Measurements from ENCODE around the gene PTPRN2.

PTPRN2 gene

GRCh38 chr7:157871681-157872080, 715.9 kb downstream of the PTPRN2 start:
- no peak overlapping the region for H3K4me3 ChIP-seq (ENCODE audit: low read depth, low read length)
- DNase-seq (ENCODE audit: low read depth), result no peak
- in situ Hi-C loops (cut with HindIII; ENCODE audit: low sequenced_read_pairs), result loop anchor here (5.0 kb wide), 1 partner anchor 49 kb away; no protein-coding TSS in a partner anchor
- no peak for TF ChIP-seq CTCF (IDR thresholded peaks at IDR 0.05; ENCODE audit: low read depth, low read length, missing control alignments)

- DNase-seq (ENCODE audit: low read depth), result no peak
- in situ Hi-C loops (cut with HindIII; ENCODE audit: low sequenced_read_pairs), result loop anchor here (5.0 kb wide), 1 partner anchor 48 kb away; no protein-coding TSS in a partner anchor
- H3K4me3 ChIP-seq (ENCODE audit: low read depth, low read length), result no peak overlapping the region
- no peak for TF ChIP-seq CTCF (IDR thresholded peaks at IDR 0.05; ENCODE audit: low read depth, low read length, missing control alignments)
These were observed 716.9 kb downstream of the PTPRN2 start for GRCh38 chr7:157870644-157871290.

- in situ Hi-C loops (cut with HindIII; ENCODE audit: low sequenced_read_pairs), result loop anchor here (5.0 kb wide), 1 partner anchor 47 kb away; no protein-coding TSS in a partner anchor
- no peak for TF ChIP-seq CTCF (IDR thresholded peaks at IDR 0.05; ENCODE audit: low read depth, low read length, missing control alignments)
- H3K4me3 ChIP-seq (ENCODE audit: low read depth, low read length), result no peak overlapping the region
- no peak for DNase-seq (ENCODE audit: low read depth)
These were observed 717.8 kb downstream of the PTPRN2 start for GRCh38 chr7:157869793-157870192.

GRCh38 chr7:157867685-157868305, 719.8 kb downstream of the PTPRN2 start:
- no peak for DNase-seq (ENCODE audit: low read depth)
- no peak overlapping the region for H3K4me3 ChIP-seq (ENCODE audit: low read depth, low read length)
- no peak for TF ChIP-seq CTCF (IDR thresholded peaks at IDR 0.05; ENCODE audit: low read depth, low read length, missing control alignments)
- in situ Hi-C loops (cut with HindIII; ENCODE audit: low sequenced_read_pairs), result no loop called here

GRCh38 chr7:157866336-157866924, 721.2 kb downstream of the PTPRN2 start:
- no peak overlapping the region for H3K4me3 ChIP-seq (ENCODE audit: low read depth, low read length)
- DNase-seq (ENCODE audit: low read depth), result no peak
- TF ChIP-seq CTCF (IDR thresholded peaks at IDR 0.05; ENCODE audit: low read depth, low read length, missing control alignments), result no peak
- in situ Hi-C loops (cut with HindIII; ENCODE audit: low sequenced_read_pairs), result no loop called here

GRCh38 chr7:157865351-157866165, 722.1 kb downstream of the PTPRN2 start:
- DNase-seq (ENCODE audit: low read depth), result no peak
- no peak for TF ChIP-seq CTCF (IDR thresholded peaks at IDR 0.05; ENCODE audit: low read depth, low read length, missing control alignments)
- no peak overlapping the region for H3K4me3 ChIP-seq (ENCODE audit: low read depth, low read length)
- in situ Hi-C loops (cut with HindIII; ENCODE audit: low sequenced_read_pairs), result no loop called here

Data from astrocyte of the cerebellum (primary cell).